Fibroblast of skin of back (primary cell): ENCODE measurements around the gene IL1RAPL1.

Experiments
- DNase-seq: peaks from one replicate; pipeline ENCODE4 v3.0.0-alpha.2; 2013

IL1RAPL1 gene

GRCh38 chrX:29453333-29453732, 866.1 kb downstream of the IL1RAPL1 start:
- DNase-seq = no peak

GRCh38 chrX:29455702-29456101, 868.5 kb downstream of the IL1RAPL1 start:
- no peak for DNase-seq

GRCh38 chrX:29461039-29461438, 873.8 kb downstream of the IL1RAPL1 start:
- DNase-seq = no peak

GRCh38 chrX:29466456-29466855, 879.2 kb downstream of the IL1RAPL1 start:
- DNase-seq = peak; percentile 27

- peak; percentile 24 for DNase-seq
Measured at GRCh38 chrX:29468911-29469494, 881.8 kb downstream of the IL1RAPL1 start.

GRCh38 chrX:29470030-29470429, 882.8 kb downstream of the IL1RAPL1 start:
- peak; percentile 58 for DNase-seq

- no peak for DNase-seq
Measured at GRCh38 chrX:29471829-29472228, 884.6 kb downstream of the IL1RAPL1 start.

GRCh38 chrX:29477878-29478277, 890.6 kb downstream of the IL1RAPL1 start:
- DNase-seq = no peak

- peak; percentile 22 for DNase-seq
Measured at GRCh38 chrX:29478336-29479069, 891.3 kb downstream of the IL1RAPL1 start.

- DNase-seq = no peak
Measured at GRCh38 chrX:29487214-29487613, 900.0 kb downstream of the IL1RAPL1 start.

GRCh38 chrX:29487714-29488113, 900.5 kb downstream of the IL1RAPL1 start:
- no peak for DNase-seq

- DNase-seq = no peak
Measured at GRCh38 chrX:29488919-29489318, 901.7 kb downstream of the IL1RAPL1 start.

- no peak for DNase-seq
Measured at GRCh38 chrX:29490606-29491005, 903.4 kb downstream of the IL1RAPL1 start.

- DNase-seq = no peak
Measured at GRCh38 chrX:29491659-29492058, 904.4 kb downstream of the IL1RAPL1 start.

- peak; percentile 5 for DNase-seq
Measured at GRCh38 chrX:29496636-29497180, 909.5 kb downstream of the IL1RAPL1 start.

GRCh38 chrX:29506729-29507128, 919.5 kb downstream of the IL1RAPL1 start:
- no peak for DNase-seq

- DNase-seq = no peak
Measured at GRCh38 chrX:29518100-29518499, 930.9 kb downstream of the IL1RAPL1 start.

GRCh38 chrX:29528281-29528680, 941.0 kb downstream of the IL1RAPL1 start:
- no peak for DNase-seq

GRCh38 chrX:29530501-29530900, 943.3 kb downstream of the IL1RAPL1 start:
- no peak for DNase-seq

GRCh38 chrX:29531336-29531735, 944.1 kb downstream of the IL1RAPL1 start:
- DNase-seq = no peak

- DNase-seq = no peak
Measured at GRCh38 chrX:29535212-29536162, 948.2 kb downstream of the IL1RAPL1 start.

- DNase-seq = no peak
Measured at GRCh38 chrX:29541038-29541437, 953.8 kb downstream of the IL1RAPL1 start.

- no peak for DNase-seq
Measured at GRCh38 chrX:29542152-29542551, 954.9 kb downstream of the IL1RAPL1 start.
